Nephron progenitor cell (in vitro differentiated cells): Measurements from ENCODE around the gene HPCAL1.

Experiments used
- DNase-seq: peaks from one replicate; pipeline ENCODE4 v3.0.0; 2021
- H3K27ac Mint-ChIP-seq: 2 replicates; pipeline ENCODE4 v1.8.0; 2021; ENCODE audit warnings: mild to moderate bottlenecking, moderate library complexity, mixed read lengths
- H3K27me3 Mint-ChIP-seq: 2 replicates; pipeline ENCODE4 v1.8.0; 2021; ENCODE audit warnings: mild to moderate bottlenecking, low read depth, mixed read lengths; ENCODE audit not compliant: poor library complexity
- H3K36me3 Mint-ChIP-seq: 2 replicates; pipeline ENCODE4 v1.8.0; 2021; ENCODE audit warnings: low read depth, mixed read lengths
- H3K4me1 Mint-ChIP-seq: 2 replicates; pipeline ENCODE4 v1.8.0; 2021; ENCODE audit warnings: mixed read lengths
- H3K4me3 Mint-ChIP-seq: 2 replicates; pipeline ENCODE4 v1.8.0; 2021; ENCODE audit warnings: mild to moderate bottlenecking, moderate library complexity, mixed read lengths
- H3K9me3 Mint-ChIP-seq: 2 replicates; pipeline ENCODE4 v1.8.0; 2021; ENCODE audit warnings: mild to moderate bottlenecking, moderate library complexity, mixed read lengths
- CTCF ChIP-seq: fragments of 200-600 bp; sonication (generic); IDR thresholded peaks from 2 replicates; pipeline ENCODE4 v1.5.0; 2021; ENCODE audit warnings: antibody characterized with exemption

HPCAL1 gene

GRCh38 chr2:10329580-10329879 lies 26.8 kb downstream of the HPCAL1 start:
- Mint-ChIP-seq H3K4me3 (no peak overlapping the region), H3K27me3 (peaks cover 11% of the 10 kb centered on the region), H3K36me3 (no peaks in the 10 kb centered on the region), H3K4me1 (peaks cover 55% of the 10 kb centered on the region), H3K9me3 (peaks cover 3% of the 10 kb centered on the region), H3K27ac (peak overlapping the region; percentile 25)
- no peak for DNase-seq
- no peak for TF ChIP-seq CTCF

DNA sequence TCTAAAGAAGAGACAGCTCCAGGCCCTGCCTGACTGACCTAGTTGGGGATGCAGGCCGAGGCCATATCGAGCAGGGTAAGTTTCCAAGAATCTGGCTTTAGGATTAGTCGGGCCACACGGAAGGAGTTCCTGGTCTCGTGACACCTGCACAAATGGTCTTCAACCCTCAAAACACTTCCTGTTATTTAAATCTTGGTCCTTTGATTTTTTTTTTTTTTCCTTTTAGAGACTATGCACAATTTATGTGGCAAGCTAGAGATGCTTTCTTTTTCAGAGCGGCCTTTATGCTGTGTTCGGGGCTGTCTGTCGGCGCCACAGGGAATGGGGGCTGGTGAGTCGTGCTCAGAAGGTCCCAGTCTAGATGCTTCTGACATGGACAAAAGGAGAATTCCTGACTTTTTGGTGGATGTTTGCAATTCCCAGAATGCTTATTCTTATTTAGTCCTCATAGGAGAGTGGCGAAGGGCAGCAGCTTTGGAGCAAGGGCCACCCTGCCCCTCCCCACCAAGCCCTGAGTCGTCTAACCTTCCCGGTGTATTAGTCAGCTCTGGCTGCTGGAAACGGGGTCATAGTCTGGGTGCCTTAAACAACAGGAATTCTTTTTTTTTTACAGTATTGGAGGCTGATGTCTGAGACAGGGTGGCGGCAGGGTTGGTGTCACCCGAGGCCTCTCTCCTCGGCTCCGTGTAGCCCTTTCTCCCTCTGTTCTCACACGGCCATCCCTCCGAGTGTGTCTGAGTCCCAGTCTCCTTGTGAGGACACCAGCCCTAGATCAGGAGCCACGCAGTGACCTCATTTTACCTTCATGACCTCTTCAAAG lies 27.4 kb downstream of the HPCAL1 start:
- Mint-ChIP-seq H3K4me3 (no peak overlapping the region), H3K4me1 (peaks cover 55% of the 10 kb centered on the region), H3K27ac (no peak overlapping the region), H3K27me3 (peaks cover 13% of the 10 kb centered on the region), H3K9me3 (peaks cover 6% of the 10 kb centered on the region), H3K36me3 (peaks cover 3% of the 10 kb centered on the region)
- TF ChIP-seq CTCF, result no peak
- DNase-seq, result no peak

- peak overlapping the region; percentile 33 for H3K27ac Mint-ChIP-seq
- peaks cover 9% of the 10 kb centered on the region for H3K36me3 Mint-ChIP-seq
- H3K9me3 Mint-ChIP-seq, result peaks cover 11% of the 10 kb centered on the region
- H3K4me3 Mint-ChIP-seq, result peak overlapping the region; percentile 47
- no peak for TF ChIP-seq CTCF
- peaks cover 55% of the 10 kb centered on the region for H3K4me1 Mint-ChIP-seq
- DNase-seq, result no peak
- peaks cover 13% of the 10 kb centered on the region for H3K27me3 Mint-ChIP-seq
These were observed 28.0 kb downstream of the HPCAL1 start for GRCh38 chr2:10330700-10331026.

DNA sequence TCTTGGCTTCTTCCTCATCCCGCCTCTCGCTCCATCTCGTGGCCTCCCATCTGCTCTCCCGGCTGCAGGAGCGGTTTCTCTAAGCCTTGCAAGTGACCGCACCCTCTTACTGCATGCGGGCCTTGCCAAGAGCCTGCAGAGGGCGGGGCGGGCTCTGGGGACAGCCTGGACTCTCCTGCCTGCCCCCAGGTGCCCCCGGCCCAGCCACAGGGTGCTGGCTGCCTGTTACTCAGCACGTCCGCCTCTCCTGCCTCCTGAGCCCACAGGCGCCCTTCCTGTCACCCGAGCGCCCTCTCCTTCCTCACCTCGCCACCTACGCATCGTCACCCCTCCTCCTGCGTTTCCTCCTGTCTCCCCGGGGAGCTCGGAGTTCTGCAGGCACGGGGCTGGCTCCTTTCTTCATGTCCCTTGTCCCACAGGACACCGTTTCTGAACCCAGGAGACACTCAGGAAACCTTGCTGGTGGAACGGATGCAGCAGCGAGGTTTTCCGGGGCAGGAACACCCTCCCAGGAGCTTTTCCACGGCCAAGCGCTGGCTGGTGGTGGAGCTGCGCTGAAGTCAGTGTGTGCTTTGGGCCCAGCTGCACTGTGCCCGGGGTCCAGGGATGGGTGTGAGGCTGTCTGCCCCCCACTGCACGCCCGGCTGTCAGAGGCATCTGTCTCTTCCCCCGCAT lies 28.5 kb downstream of the HPCAL1 start:
- Mint-ChIP-seq H3K27ac (peak overlapping the region; percentile 33), H3K27me3 (peaks cover 13% of the 10 kb centered on the region), H3K36me3 (peaks cover 14% of the 10 kb centered on the region), H3K4me3 (peak overlapping the region; percentile 60), H3K4me1 (peaks cover 55% of the 10 kb centered on the region), H3K9me3 (peaks cover 16% of the 10 kb centered on the region)
- peak; percentile 15 for DNase-seq
- TF ChIP-seq CTCF, result no peak

GRCh38 chr2:10331702-10332401 lies 29.1 kb downstream of the HPCAL1 start:
- no peak for TF ChIP-seq CTCF
- peaks cover 20% of the 10 kb centered on the region for H3K9me3 Mint-ChIP-seq
- H3K27me3 Mint-ChIP-seq, result peaks cover 10% of the 10 kb centered on the region
- peaks cover 55% of the 10 kb centered on the region for H3K4me1 Mint-ChIP-seq
- H3K36me3 Mint-ChIP-seq, result peaks cover 15% of the 10 kb centered on the region
- H3K4me3 Mint-ChIP-seq, result peak overlapping the region; percentile 60
- H3K27ac Mint-ChIP-seq, result peak overlapping the region; percentile 77
- no peak for DNase-seq
